ENCODE data around the gene ERCC1.

Gene ERCC1

GRCh38 chr19:45385392-45386221, 38.1 kb downstream of the ERCC1 start:
- no peak for DNase-seq
- intact Hi-C loops (cut with DNase I) = no loop called here

- intact Hi-C loops (cut with DNase I) = no loop called here
- no peak for DNase-seq
Observed at GRCh38 chr19:45382426-45382825, 41.3 kb downstream of the ERCC1 start.

GRCh38 chr19:45380107-45380506, 43.6 kb downstream of the ERCC1 start:
- peak in 26 of 42 donors; percentile 18 to 83 (median 43) for DNase-seq
- intact Hi-C loops (cut with DNase I) = no loop called here

GRCh38 chr19:45376045-45376724, 47.5 kb downstream of the ERCC1 start:
- intact Hi-C loops (cut with DNase I) = no loop called here
- no peak for DNase-seq

- intact Hi-C loops (cut with DNase I) = no loop called here
- peak; percentile 95 to 100 (median 98) for DNase-seq
Observed at GRCh38 chr19:45370410-45371204, 53.1 kb downstream of the ERCC1 start, which contains the start of gene ERCC2. Gene ERCC2, minus strand, starts transcription at chr19:45370573. Its CDS starts 33 bp downstream, at chr19:45370540.

- DNase-seq = no peak
- intact Hi-C loops (cut with DNase I) = no loop called here
Observed at GRCh38 chr19:45368737-45369340, 54.9 kb downstream of the ERCC1 start.

- intact Hi-C loops (cut with DNase I) = no loop called here
- DNase-seq = no peak
Observed at GRCh38 chr19:45368127-45368526, 55.6 kb downstream of the ERCC1 start.

- intact Hi-C loops (cut with DNase I) = no loop called here
- no peak for DNase-seq
Observed at GRCh38 chr19:45364696-45365095, 59.0 kb downstream of the ERCC1 start.

GRCh38 chr19:45363861-45364459, 59.8 kb downstream of the ERCC1 start:
- intact Hi-C loops (cut with DNase I) = no loop called here
- DNase-seq = no peak

- intact Hi-C loops (cut with DNase I) = no loop called here
- no peak for DNase-seq
Observed at GRCh38 chr19:45362291-45362690, 61.4 kb downstream of the ERCC1 start.

- intact Hi-C loops (cut with DNase I) = no loop called here
- no peak for DNase-seq
Observed at GRCh38 chr19:45361608-45362007, 62.1 kb downstream of the ERCC1 start.

- DNase-seq = no peak
- intact Hi-C loops (cut with DNase I) = no loop called here
Observed at GRCh38 chr19:45358213-45358792, 65.4 kb downstream of the ERCC1 start.

- intact Hi-C loops (cut with DNase I) = no loop called here
- DNase-seq = no peak
Observed at GRCh38 chr19:45357445-45357783, 66.3 kb downstream of the ERCC1 start.

All from head of caudate nucleus (tissue), 42 donors.